ENCODE measurements around the gene LILRB2. TPM values are rescaled to one million over a fixed set of nuclear protein-coding genes. Genes with fewer than 3 reads are reported as not detected.
"Not testable (repeated sequence)": the region's sequence is repeated elsewhere in the genome, so short reads cannot be mapped to it uniquely, and the experiment has no call there.

LILRB2 gene
- total RNA-seq (2022) (not detected in 2 replicates), Bru-seq, nascent RNA (not detected), BruChase-seq, experiment 1, labeled RNA remaining after a 6-hour chase (not detected), BruChase-seq, experiment 2, labeled RNA remaining after a 2-hour chase (not detected)
- long read RNA-seq = 0 reads

DNA sequence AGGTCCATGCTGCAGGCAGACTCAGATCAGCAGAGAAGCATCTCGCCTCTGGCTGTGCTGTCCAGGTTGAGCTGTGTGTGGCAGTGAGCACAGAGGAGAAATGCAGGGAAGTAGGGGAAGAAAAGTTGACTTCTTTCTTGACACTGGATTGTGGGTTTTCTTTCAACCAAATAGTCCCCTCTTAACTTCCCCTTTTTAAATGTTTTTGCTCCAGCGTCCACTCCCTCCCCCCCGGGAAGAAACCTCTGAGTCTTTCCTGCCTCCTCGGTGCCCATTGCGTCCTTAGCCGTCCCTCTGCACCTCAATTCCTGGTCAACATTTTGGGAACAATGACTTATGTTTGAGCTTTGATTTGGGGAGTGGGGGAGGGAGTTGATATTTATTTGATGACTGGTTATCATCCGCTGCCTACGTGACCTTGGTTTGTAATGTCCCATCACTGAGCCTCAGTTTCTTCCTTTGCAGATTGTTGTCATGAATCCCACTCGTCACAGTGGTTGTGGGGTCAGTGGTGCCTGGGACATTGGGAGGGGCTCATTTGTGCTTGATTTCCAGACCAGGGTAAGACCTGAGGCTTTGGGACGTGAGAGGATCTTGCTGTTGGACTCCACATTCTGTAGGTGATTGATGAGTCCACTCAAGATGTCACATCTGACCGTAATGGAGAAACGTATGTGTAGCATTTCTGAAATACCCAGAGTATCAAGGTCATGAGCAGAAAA is at the start of gene LILRB2:
Gene LILRB2 (minus strand): TSS at position 104 of the 722 bp plus-strand sequence. CDS start 614 bp downstream, outside the sequence.
- H3K27ac Mint-ChIP-seq (ENCODE audit: low read depth, unreplicated experiment) = no peak within 1 kb of the TSS
- no peaks in the 10 kb centered on the region for H3K9me3 Mint-ChIP-seq (ENCODE audit: unreplicated experiment)
- BruUV-seq (replicated peaks) = no TSS peak
- ChIA-PET CTCF (interaction anchor here (1.3 kb wide), 1 partner anchor 13 kb away, joined by 4 read pairs; no protein-coding TSS in a partner anchor), POLR2A (no interaction called here)
- intact Hi-C loops (cut with micrococcal nuclease) = no loop called here
- no peak within 1 kb of the TSS for H3K4me3 Mint-ChIP-seq (ENCODE audit: unreplicated experiment)
- H3K36me3 Mint-ChIP-seq (ENCODE audit: insufficient read depth, unreplicated experiment) = no peaks in the 10 kb centered on the region
- DNase-seq (ENCODE audit: unreplicated experiment) = no peak
- TF ChIP-seq, protein P1, sequence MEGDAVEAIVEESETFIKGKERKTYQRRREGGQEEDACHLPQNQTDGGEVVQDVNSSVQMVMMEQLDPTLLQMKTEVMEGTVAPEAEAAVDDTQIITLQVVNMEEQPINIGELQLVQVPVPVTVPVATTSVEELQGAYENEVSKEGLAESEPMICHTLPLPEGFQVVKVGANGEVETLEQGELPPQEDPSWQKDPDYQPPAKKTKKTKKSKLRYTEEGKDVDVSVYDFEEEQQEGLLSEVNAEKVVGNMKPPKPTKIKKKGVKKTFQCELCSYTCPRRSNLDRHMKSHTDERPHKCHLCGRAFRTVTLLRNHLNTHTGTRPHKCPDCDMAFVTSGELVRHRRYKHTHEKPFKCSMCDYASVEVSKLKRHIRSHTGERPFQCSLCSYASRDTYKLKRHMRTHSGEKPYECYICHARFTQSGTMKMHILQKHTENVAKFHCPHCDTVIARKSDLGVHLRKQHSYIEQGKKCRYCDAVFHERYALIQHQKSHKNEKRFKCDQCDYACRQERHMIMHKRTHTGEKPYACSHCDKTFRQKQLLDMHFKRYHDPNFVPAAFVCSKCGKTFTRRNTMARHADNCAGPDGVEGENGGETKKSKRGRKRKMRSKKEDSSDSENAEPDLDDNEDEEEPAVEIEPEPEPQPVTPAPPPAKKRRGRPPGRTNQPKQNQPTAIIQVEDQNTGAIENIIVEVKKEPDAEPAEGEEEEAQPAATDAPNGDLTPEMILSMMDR (IDR thresholded peaks at IDR 0.05; ENCODE audit: unreplicated experiment) = no peak
- H3K27me3 Mint-ChIP-seq (ENCODE audit: insufficient read depth, unreplicated experiment) = peaks cover 71% of the 10 kb centered on the region
- no peaks in the 10 kb centered on the region for H3K4me1 Mint-ChIP-seq (ENCODE audit: insufficient read depth, unreplicated experiment)

- ChIA-PET POLR2A (interaction anchor here (1.2 kb wide), 1 partner anchor 13 kb away, joined by 4 read pairs; no protein-coding TSS in a partner anchor), CTCF (interaction anchor here (0.7 to 1.2 kb wide), 2 partner anchors 61 to 102 kb away, joined by 3 to 4 read pairs; no protein-coding TSS in a partner anchor)
- intact Hi-C loops (cut with micrococcal nuclease) = no loop called here
- Mint-ChIP-seq H3K27ac (ENCODE audit: low read depth, unreplicated experiment) (no peak overlapping the region), H3K36me3 (ENCODE audit: insufficient read depth, unreplicated experiment) (no peaks in the 10 kb centered on the region), H3K4me1 (ENCODE audit: insufficient read depth, unreplicated experiment) (no peaks in the 10 kb centered on the region), H3K4me3 (ENCODE audit: unreplicated experiment) (no peak overlapping the region), H3K9me3 (ENCODE audit: unreplicated experiment) (no peaks in the 10 kb centered on the region), H3K27me3 (ENCODE audit: insufficient read depth, unreplicated experiment) (peaks cover 17% of the 10 kb centered on the region)
- no peak for DNase-seq (ENCODE audit: unreplicated experiment)
- BruUV-seq (replicated peaks) = no TSS peak
- TF ChIP-seq, protein P1 (IDR thresholded peaks at IDR 0.05; ENCODE audit: unreplicated experiment) = no peak
Observed at GRCh38 chr19:54329476-54330165, 48.7 kb upstream of the LILRB2 start.

GRCh38 chr19:54328781-54329180 is 47.9 kb upstream of the LILRB2 start:
- H3K4me1 Mint-ChIP-seq (ENCODE audit: insufficient read depth, unreplicated experiment); H3K9me3 Mint-ChIP-seq (ENCODE audit: unreplicated experiment); intact Hi-C loops (cut with micrococcal nuclease); H3K36me3 Mint-ChIP-seq (ENCODE audit: insufficient read depth, unreplicated experiment); DNase-seq (ENCODE audit: unreplicated experiment); H3K4me3 Mint-ChIP-seq (ENCODE audit: unreplicated experiment); BruUV-seq (replicated peaks); H3K27ac Mint-ChIP-seq (ENCODE audit: low read depth, unreplicated experiment): not testable (repeated sequence)
- POLR2A ChIA-PET = interaction anchor here (1.2 kb wide), 1 partner anchor 14 kb away, joined by 4 read pairs; no protein-coding TSS in a partner anchor
- peaks cover 17% of the 10 kb centered on the region for H3K27me3 Mint-ChIP-seq (ENCODE audit: insufficient read depth, unreplicated experiment)
- CTCF ChIA-PET = interaction anchor here (0.6 to 5.6 kb wide), 3 partner anchors 17 to 529 kb away, joined by 3 to 79 read pairs (median 3); no protein-coding TSS in a partner anchor

DNA sequence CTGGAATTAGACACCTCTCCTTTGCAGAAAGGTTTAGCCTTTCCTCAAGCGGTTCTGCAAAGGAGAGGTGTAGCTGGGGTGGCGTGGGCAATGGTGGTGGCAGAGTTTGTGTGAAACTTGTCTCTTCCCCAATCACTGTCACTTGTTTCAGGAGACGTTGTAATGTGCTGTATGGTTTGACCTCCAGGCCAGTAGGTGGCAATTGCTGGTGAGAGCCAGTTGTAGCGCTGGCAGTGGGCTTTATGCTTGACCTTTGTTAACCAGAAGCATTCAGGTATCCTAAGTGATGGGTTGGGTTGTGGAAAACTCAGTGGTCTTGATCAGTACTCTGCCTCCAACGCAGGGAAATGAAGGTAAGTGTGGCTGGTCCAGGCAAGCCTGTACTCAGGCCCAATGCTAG is 44.7 kb upstream of the LILRB2 start:
- Mint-ChIP-seq H3K4me1 (ENCODE audit: insufficient read depth, unreplicated experiment) (no peaks in the 10 kb centered on the region), H3K36me3 (ENCODE audit: insufficient read depth, unreplicated experiment) (no peaks in the 10 kb centered on the region), H3K27me3 (ENCODE audit: insufficient read depth, unreplicated experiment) (peaks cover 33% of the 10 kb centered on the region), H3K4me3 (ENCODE audit: unreplicated experiment) (no peak overlapping the region), H3K27ac (ENCODE audit: low read depth, unreplicated experiment) (no peak overlapping the region), H3K9me3 (ENCODE audit: unreplicated experiment) (no peaks in the 10 kb centered on the region)
- POLR2A ChIA-PET = no interaction called here
- BruUV-seq (replicated peaks) = no TSS peak
- intact Hi-C loops (cut with micrococcal nuclease) = loop anchor here (1.0 kb wide), 1 partner anchor 66 kb away; no protein-coding TSS in a partner anchor
- TF ChIP-seq, protein P1 (IDR thresholded peaks at IDR 0.05; ENCODE audit: unreplicated experiment) = no peak
- CTCF ChIA-PET = interaction anchor here (0.6 to 5.6 kb wide), 5 partner anchors 9 to 1389 kb away, joined by 3 to 79 read pairs (median 3); no protein-coding TSS in a partner anchor
- DNase-seq (ENCODE audit: unreplicated experiment) = no peak

Data from MCF 10A (cell line).